ENCODE measurements around the gene KIF25. TPM values are rescaled to one million over a fixed set of nuclear protein-coding genes. Genes with fewer than 3 reads are reported as not detected.

The KIF25 gene
- total RNA-seq, 1 experiment from 2014 or later = 0.28 TPM

GRCh38 chr6:168047841-168048723, 50.6 kb downstream of the KIF25 start:
- TF ChIP-seq FOXJ3 (CRISPR knock-in tag; IDR thresholded peaks at IDR 0.05; ENCODE audit: borderline replicate concordance) = no peak
- no peak for TF ChIP-seq IRF2 (CRISPR knock-in tag; IDR thresholded peaks at IDR 0.05; ENCODE audit: borderline replicate concordance, low read depth)
- no peak for TF ChIP-seq ZNF281 (CRISPR knock-in tag; IDR thresholded peaks at IDR 0.05)
- TF ChIP-seq TCF7 (CRISPR knock-in tag; IDR thresholded peaks at IDR 0.05; ENCODE audit: low read depth) = no peak
- TF ChIP-seq ETV6 (CRISPR knock-in tag; IDR thresholded peaks at IDR 0.05) = no peak

GRCh38 chr6:168048724-168049025, 51.2 kb downstream of the KIF25 start:
- DNase-seq (ENCODE audit: low spot score) (no peak), ATAC-seq (no peak)
- Mint-ChIP-seq H3K27ac (no peak overlapping the region), H3K4me3 (no peak overlapping the region), H3K36me3 (no peaks in the 10 kb centered on the region), H3K4me1 (no peaks in the 10 kb centered on the region), H3K9me3 (no peaks in the 10 kb centered on the region), H3K27me3 (ENCODE audit: low read depth) (no peaks in the 10 kb centered on the region)
- TF ChIP-seq STAT6 (CRISPR knock-in tag; conservative IDR thresholded peaks at IDR 0.05; ENCODE audit: low read depth) (no peak), RORB (CRISPR knock-in tag; IDR thresholded peaks at IDR 0.05) (no peak), IRF1 (CRISPR knock-in tag; IDR thresholded peaks at IDR 0.05) (no peak)
- ChIA-PET POLR2A (no interaction called here), CTCF (interaction anchor here (0.9 kb wide), 1 partner anchor 11 kb away, joined by 3 read pairs; no protein-coding TSS in a partner anchor)

More at GRCh38 chr6:168047841-168048723, 50.6 kb downstream of the KIF25 start:
- ChIA-PET CTCF (interaction anchor here (0.9 kb wide), 1 partner anchor 12 kb away, joined by 3 read pairs; no protein-coding TSS in a partner anchor), POLR2A (no interaction called here)
- no peaks in the 10 kb centered on the region for H3K36me3 Mint-ChIP-seq
- no peaks in the 10 kb centered on the region for H3K27me3 Mint-ChIP-seq (ENCODE audit: low read depth)
- no peaks in the 10 kb centered on the region for H3K4me1 Mint-ChIP-seq
- ATAC-seq (no peak), DNase-seq (ENCODE audit: low spot score) (no peak)
- no peak overlapping the region for H3K27ac Mint-ChIP-seq
- H3K9me3 Mint-ChIP-seq = no peaks in the 10 kb centered on the region
- H3K4me3 Mint-ChIP-seq = no peak overlapping the region

- Mint-ChIP-seq H3K9me3 (no peaks in the 10 kb centered on the region), H3K36me3 (no peaks in the 10 kb centered on the region), H3K4me3 (no peak overlapping the region), H3K4me1 (no peaks in the 10 kb centered on the region), H3K27ac (no peak overlapping the region), H3K27me3 (ENCODE audit: low read depth) (no peaks in the 10 kb centered on the region)
- DNase-seq (ENCODE audit: low spot score) = no peak
- ChIA-PET CTCF (no interaction called here), POLR2A (no interaction called here)
- ATAC-seq = no peak
- TF ChIP-seq ZNF317 (CRISPR knock-in tag; IDR thresholded peaks at IDR 0.05; ENCODE audit: borderline replicate concordance, low read depth) = no peak
- TF ChIP-seq CREM (CRISPR knock-in tag; IDR thresholded peaks at IDR 0.05) = no peak
- no peak for TF ChIP-seq MYBL2 (CRISPR knock-in tag; IDR thresholded peaks at IDR 0.05)
Measured at GRCh38 chr6:168049277-168049676, 51.8 kb downstream of the KIF25 start.

GRCh38 chr6:168049706-168050224, 52.3 kb downstream of the KIF25 start:
- Mint-ChIP-seq H3K27me3 (ENCODE audit: low read depth) (no peaks in the 10 kb centered on the region), H3K27ac (no peak overlapping the region), H3K4me1 (no peaks in the 10 kb centered on the region), H3K36me3 (no peaks in the 10 kb centered on the region), H3K4me3 (no peak overlapping the region), H3K9me3 (no peaks in the 10 kb centered on the region)
- ATAC-seq = no peak
- no peak for DNase-seq (ENCODE audit: low spot score)
- ChIA-PET POLR2A (no interaction called here), CTCF (no interaction called here)
- TF ChIP-seq FOXK1 (CRISPR knock-in tag; IDR thresholded peaks at IDR 0.05) (no peak), ZNF423 (CRISPR knock-in tag; IDR thresholded peaks at IDR 0.05) (no peak), SOX15 (CRISPR knock-in tag; IDR thresholded peaks at IDR 0.05) (no peak), ARID4B (CRISPR knock-in tag; IDR thresholded peaks at IDR 0.05; ENCODE audit: borderline replicate concordance) (no peak), TEAD1 (CRISPR knock-in tag; IDR thresholded peaks at IDR 0.05) (no peak)

All from WTC11 (cell line).